AG09309 (cell line): ENCODE results near the gene CS.

Source experiments
- DNase-seq: peaks from one replicate; pipeline ENCODE4 v3.0.0-alpha.2; 2010; ENCODE audit warnings: low read depth
- H3K4me3 ChIP-seq: 2 replicates; pipeline ENCODE4 v1.5.1; 2011; ENCODE audit warnings: mild to moderate bottlenecking, low read depth, low read length, moderate library complexity; ENCODE audit not compliant: control insufficient read depth
- CTCF ChIP-seq: IDR thresholded peaks from 2 replicates; pipeline ENCODE4 v1.5.1; 2011; ENCODE audit warnings: mild to moderate bottlenecking, low read depth, low read length, inconsistent platforms; ENCODE audit not compliant: insufficient read depth, control insufficient read depth; ENCODE audit errors: missing control alignments

CS gene

GRCh38 chr12:56307221-56307965 is 7.3 kb upstream of the CS start:
- H3K4me3 ChIP-seq: no peak overlapping the region
- no peak for DNase-seq
- TF ChIP-seq CTCF: no peak

DNA sequence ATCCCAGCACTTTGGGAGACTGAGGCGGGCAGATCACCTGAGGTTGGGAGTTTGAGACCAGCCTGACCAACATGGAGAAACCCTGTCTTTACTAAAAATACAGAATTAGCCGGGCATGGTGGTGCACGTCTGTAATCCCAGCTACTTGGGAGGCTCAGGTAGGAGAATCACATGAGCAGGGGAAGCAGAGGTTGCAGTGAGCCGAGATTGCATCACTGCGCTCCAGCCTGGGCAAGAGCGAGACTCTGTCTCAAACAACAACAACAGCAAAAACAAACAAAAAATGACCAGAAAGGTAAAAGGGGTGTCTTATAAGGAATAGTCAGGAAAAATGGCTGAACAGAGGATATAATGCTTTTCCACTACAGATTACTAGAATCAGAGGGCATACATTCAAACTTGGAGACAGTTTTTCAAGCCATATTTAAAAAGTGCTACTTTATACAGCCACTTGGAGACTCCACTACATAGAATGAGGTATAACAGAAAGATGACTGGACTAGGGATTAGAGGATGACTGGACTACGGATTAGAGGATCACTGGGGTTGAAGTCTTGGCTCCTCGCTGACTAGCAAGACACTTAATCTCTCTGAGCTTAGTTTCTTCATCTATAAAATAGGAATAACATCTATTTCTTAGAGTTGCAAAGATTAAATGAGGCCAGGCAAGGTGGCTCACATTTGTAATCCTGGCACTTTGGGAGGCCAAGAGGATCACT is 4.9 kb upstream of the CS start:
- no peak overlapping the region for H3K4me3 ChIP-seq
- DNase-seq: no peak
- no peak for TF ChIP-seq CTCF

GRCh38 chr12:56304276-56304675 is 4.1 kb upstream of the CS start:
- no peak overlapping the region for H3K4me3 ChIP-seq
- DNase-seq: no peak
- TF ChIP-seq CTCF: no peak

DNA sequence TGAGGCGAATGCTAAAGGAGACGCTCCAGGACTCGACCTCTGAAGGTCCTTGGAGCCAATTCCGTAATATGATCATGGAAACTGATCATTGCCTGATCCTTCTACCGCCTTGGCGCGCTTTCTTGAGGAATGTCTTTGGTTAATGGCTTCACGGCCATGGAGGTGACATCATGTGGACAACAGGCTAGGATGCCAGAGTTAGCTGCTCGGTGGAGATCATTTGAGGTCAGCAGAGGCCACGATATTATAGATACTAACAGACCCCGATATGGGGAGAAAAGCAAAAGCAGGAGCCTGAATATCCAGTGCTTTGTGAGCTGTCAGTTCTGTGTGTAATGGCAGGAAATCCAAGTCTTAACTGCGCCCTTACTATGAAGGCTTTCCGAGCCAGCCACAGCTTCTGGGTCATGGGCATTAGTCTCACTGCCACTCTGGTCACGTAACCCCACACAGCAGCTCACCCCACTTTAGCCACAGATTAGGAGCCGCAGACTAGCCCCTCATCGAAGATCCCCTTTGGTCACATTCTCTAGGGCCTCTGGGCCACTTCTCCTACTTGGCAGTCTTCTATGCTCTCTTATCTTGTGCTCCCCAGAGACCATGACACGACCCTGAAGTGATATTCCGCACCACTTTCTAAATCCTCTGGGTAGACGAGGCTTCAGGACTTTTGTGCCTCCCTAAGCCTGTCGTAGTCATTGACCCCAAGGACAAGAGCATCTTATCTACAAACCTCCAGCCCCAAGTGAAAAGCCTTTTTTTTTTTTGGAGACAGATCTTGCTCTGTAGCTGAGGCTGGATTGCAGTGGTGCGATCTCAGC is 724 bp upstream of the CS start:
- H3K4me3 ChIP-seq: peak overlapping the region; percentile 93
- TF ChIP-seq CTCF: no peak
- no peak for DNase-seq

DNA sequence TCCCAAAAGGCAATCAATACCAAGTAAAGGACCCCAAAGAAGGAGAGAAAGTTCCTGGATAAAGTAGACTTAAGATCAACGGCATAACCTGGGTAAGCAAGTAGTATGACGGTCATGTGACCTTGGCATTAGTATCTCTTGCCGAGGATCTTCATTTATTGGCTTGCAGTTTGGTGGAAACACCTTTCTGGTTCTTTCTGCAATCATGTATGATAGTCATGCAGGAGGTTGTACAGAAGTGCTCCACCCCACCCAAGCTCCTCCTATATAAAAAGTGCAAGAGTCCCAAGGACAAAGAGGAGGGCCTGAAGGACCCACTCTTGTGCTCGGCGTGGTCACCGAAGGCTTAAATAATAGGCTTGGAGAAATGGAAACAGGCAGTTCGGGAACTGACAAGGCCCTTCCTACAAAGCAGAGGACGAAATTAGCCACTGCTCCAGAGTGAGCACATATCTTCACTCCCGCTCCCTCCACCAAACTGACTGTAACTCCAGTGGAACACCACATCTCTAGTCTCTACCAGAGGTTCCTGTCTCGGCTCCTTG is 750 bp downstream of the CS start:
- DNase-seq: no peak
- peak overlapping the region; percentile 93 for H3K4me3 ChIP-seq
- TF ChIP-seq CTCF: no peak

GRCh38 chr12:56298828-56299227 is 1.3 kb downstream of the CS start:
- no peak for TF ChIP-seq CTCF
- no peak for DNase-seq

More at GRCh38 chr12:56298828-56299227, 1.3 kb downstream of the CS start:
- H3K4me3 ChIP-seq: peak overlapping the region; percentile 93
